ENCODE data around the gene GSTM5. TPM values are rescaled to one million over a fixed set of nuclear protein-coding genes. Genes with fewer than 3 reads are reported as not detected.

The GSTM5 gene
- total and polyA plus RNA-seq, 2 of the 4 experiments (the other 2 are of a cell fraction): 0.36 to 1.2 TPM

DNA sequence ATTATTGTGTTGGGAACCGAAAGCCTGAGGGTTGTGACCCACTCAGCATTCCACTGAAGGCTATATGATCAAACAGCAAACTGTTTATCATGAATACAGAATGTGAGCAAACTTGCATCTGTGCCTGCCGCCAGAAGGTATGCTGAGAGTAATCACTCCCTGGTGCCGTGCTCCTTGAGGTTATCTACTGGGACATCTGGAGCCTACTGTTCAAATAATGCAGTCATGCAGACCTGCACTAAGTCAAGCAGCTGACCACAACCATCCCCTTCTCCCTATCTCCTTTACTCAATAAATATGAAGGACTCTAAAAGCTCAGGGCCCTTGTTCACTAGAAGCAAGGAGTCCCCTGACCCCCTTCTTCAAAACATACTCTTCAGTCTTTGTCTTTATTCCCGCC lies 13.5 kb downstream of the GSTM5 start:
- H3K4ac ChIP-seq (ENCODE audit: low read depth, low read length): no peak overlapping the region
- no peak overlapping the region for H2BK20ac ChIP-seq (ENCODE audit: low read depth, low read length)
- no peak overlapping the region for H2BK15ac ChIP-seq (ENCODE audit: low read depth, low read length)
- no peaks in the 10 kb centered on the region for H4K20me1 ChIP-seq (ENCODE audit: insufficient read depth, low read length)
- no peak overlapping the region for H3K23ac ChIP-seq (ENCODE audit: low read depth, low read length)
- DNase-seq (no peak), ATAC-seq (ENCODE audit: low read depth) (no peak)
- H2AK5ac ChIP-seq (ENCODE audit: low read depth, low read length): no peak overlapping the region
- H3K56ac ChIP-seq (ENCODE audit: extremely low read depth, insufficient read depth, low read length): no peak overlapping the region
- peaks cover 2% of the 10 kb centered on the region; the same call in 1 of the 2 replicates for H3K4me1 ChIP-seq (ENCODE audit: control insufficient read depth, insufficient read depth, low read length)
- no peaks in the 10 kb centered on the region; the same call in 1 of the 2 replicates for H3K9me3 ChIP-seq (ENCODE audit: control insufficient read depth, insufficient read depth, low read length)
- no peaks in the 10 kb centered on the region for H3K36me3 ChIP-seq (ENCODE audit: control insufficient read depth, insufficient read depth, low read length)
- no peak overlapping the region for H4K5ac ChIP-seq (ENCODE audit: low read depth, low read length)
- no peak overlapping the region for H3K14ac ChIP-seq (replicated peaks; ENCODE audit: low read depth, low read length)
- H3K9ac ChIP-seq (ENCODE audit: low read depth, low read length): no peak overlapping the region
- H2AFZ ChIP-seq (replicated peaks; ENCODE audit: low read length, poor library complexity): no peak overlapping the region
- in situ Hi-C loops (cut with MboI; ENCODE audit: low sequenced_read_pairs) (no loop called here), intact Hi-C loops (cut with micrococcal nuclease) (no loop called here), dilution Hi-C loops (cut with HindIII; ENCODE audit: low sequenced_read_pairs, unreplicated experiment) (no loop called here)
- no peak overlapping the region for H3K27ac ChIP-seq (ENCODE audit: insufficient read depth, low read length)
- H2BK5ac ChIP-seq (ENCODE audit: low read depth, low read length, poor library complexity, severe bottlenecking): no peak overlapping the region
- H3K27me3 ChIP-seq (ENCODE audit: control insufficient read depth, insufficient read depth, low read length): peaks cover 6% of the 10 kb centered on the region
- POLR2A ChIA-PET (ENCODE audit: unreplicated experiment): no interaction called here
- H4K8ac ChIP-seq (ENCODE audit: low read depth in 2 of 2, low read length in 2 of 2): no peak overlapping the region
- no peak overlapping the region for H2AK9ac ChIP-seq (replicated peaks; ENCODE audit: low read depth, low read length, poor library complexity)
- H3K79me1 ChIP-seq (ENCODE audit: low read depth in 1 of 2, low read length in 2 of 2): no peaks in the 10 kb centered on the region
- TF ChIP-seq, protein P1, sequence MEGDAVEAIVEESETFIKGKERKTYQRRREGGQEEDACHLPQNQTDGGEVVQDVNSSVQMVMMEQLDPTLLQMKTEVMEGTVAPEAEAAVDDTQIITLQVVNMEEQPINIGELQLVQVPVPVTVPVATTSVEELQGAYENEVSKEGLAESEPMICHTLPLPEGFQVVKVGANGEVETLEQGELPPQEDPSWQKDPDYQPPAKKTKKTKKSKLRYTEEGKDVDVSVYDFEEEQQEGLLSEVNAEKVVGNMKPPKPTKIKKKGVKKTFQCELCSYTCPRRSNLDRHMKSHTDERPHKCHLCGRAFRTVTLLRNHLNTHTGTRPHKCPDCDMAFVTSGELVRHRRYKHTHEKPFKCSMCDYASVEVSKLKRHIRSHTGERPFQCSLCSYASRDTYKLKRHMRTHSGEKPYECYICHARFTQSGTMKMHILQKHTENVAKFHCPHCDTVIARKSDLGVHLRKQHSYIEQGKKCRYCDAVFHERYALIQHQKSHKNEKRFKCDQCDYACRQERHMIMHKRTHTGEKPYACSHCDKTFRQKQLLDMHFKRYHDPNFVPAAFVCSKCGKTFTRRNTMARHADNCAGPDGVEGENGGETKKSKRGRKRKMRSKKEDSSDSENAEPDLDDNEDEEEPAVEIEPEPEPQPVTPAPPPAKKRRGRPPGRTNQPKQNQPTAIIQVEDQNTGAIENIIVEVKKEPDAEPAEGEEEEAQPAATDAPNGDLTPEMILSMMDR (conservative IDR thresholded peaks at IDR 0.05; ENCODE audit: low read depth, low read length): no peak
- TF ChIP-seq, protein P2, sequence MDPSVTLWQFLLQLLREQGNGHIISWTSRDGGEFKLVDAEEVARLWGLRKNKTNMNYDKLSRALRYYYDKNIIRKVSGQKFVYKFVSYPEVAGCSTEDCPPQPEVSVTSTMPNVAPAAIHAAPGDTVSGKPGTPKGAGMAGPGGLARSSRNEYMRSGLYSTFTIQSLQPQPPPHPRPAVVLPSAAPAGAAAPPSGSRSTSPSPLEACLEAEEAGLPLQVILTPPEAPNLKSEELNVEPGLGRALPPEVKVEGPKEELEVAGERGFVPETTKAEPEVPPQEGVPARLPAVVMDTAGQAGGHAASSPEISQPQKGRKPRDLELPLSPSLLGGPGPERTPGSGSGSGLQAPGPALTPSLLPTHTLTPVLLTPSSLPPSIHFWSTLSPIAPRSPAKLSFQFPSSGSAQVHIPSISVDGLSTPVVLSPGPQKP (IDR thresholded peaks at IDR 0.05; ENCODE audit: borderline replicate concordance, low read depth, low read length): no peak
- TF ChIP-seq POLR2A (IDR thresholded peaks at IDR 0.05; ENCODE audit: low read depth, low read length) (no peak), RAD21 (IDR thresholded peaks at IDR 0.05; ENCODE audit: low read length) (no peak), RFX5 (IDR thresholded peaks at IDR 0.05; ENCODE audit: low read depth, low read length) (no peak), MAFK (IDR thresholded peaks at IDR 0.05; ENCODE audit: low read depth, low read length) (no peak), RCOR1 (IDR thresholded peaks at IDR 0.05; ENCODE audit: insufficient replicate concordance, low read length) (no peak), CHD1 (IDR thresholded peaks at IDR 0.05; ENCODE audit: low read depth, low read length) (no peak), FOS (IDR thresholded peaks at IDR 0.05; ENCODE audit: low read depth, low read length) (no peak), SMC3 (IDR thresholded peaks at IDR 0.05; ENCODE audit: low read depth, low read length) (no peak)
- H3K4me3 ChIP-seq (ENCODE audit: insufficient read depth, low read depth, low read length): no peak overlapping the region
- H4K91ac ChIP-seq (ENCODE audit: insufficient read depth, low read depth, low read length): no peak overlapping the region
- CTCF ChIA-PET: no interaction called here
- 0 out of 2 replicates have a peak, but pooled peaks cover 3% of the 10 kb centered on the region for H3K9me1 ChIP-seq (ENCODE audit: insufficient read depth, low read length)
- H3K4me2 ChIP-seq (ENCODE audit: low read depth, low read length): no peak overlapping the region
- BruUV-seq (replicated peaks): no TSS peak
- H3K18ac ChIP-seq (ENCODE audit: low read depth, low read length): no peak overlapping the region
- no peak overlapping the region for H2BK120ac ChIP-seq (ENCODE audit: low read depth, low read length)
- 83% methylated on average over 1 of the region's 4 CpGs; no CpG with 5 or more reads in 1 of the 2 experiments for WGBS, 2 experiments (ENCODE audit: extremely low coverage in 2 of 2, insufficient read length in 1 of 2)
